Measurements from ENCODE around the gene CFAP57. TPM values are rescaled to one million over a fixed set of nuclear protein-coding genes. Genes with fewer than 3 reads are reported as not detected.

Gene CFAP57
- total RNA-seq, 1 experiment from 2014 or later: 0.14 TPM

GRCh38 chr1:43243299-43243698 lies 71.2 kb downstream of the CFAP57 start:
- Histone ChIP-seq H3K36me3 (replicated peaks; ENCODE audit: control insufficient read depth, insufficient read depth, low read length) (no peaks in the 10 kb centered on the region), H3K4me3 (ENCODE audit: insufficient read depth, low read depth, low read length) (no peak overlapping the region), H3K27me3 (ENCODE audit: control insufficient read depth, insufficient read depth, low read length) (no peaks in the 10 kb centered on the region)
- no peak for DNase-seq

DNA sequence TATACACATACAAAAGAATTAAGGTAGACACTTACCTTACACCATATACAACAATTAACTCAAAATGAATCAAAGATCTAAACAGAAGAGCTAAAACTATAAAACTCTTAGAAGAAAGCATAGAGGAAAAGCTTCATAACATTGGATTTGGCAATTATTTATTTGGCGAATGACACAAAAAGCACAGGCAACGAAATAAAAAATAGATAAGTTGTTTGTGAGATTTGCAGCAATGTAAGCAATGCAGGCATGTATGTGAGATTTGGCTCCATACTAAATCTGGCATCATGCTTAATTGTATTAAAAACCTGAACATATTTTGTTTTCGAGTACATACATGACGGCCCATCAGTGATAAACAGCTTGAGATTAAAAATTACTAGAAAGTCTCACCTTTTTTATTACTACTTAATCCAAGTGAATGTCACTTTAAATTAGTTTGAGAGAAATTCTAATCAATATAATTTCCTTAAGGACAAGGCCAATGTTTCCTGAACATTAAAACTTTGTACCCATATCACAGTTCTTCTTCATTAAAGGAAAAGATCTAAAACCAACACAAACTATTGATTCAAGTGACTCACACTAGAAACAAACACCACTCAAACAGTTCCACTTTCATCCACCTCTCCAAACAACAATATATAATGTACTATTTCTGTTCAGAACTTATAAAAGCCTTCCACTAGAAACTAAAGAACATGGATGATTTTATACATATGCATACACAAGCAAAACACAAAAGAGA lies 74.5 kb downstream of the CFAP57 start:
- no peak for DNase-seq
- no peaks in the 10 kb centered on the region for H3K27me3 ChIP-seq (ENCODE audit: control insufficient read depth, insufficient read depth, low read length)
- H3K4me3 ChIP-seq (ENCODE audit: insufficient read depth, low read depth, low read length): no peak overlapping the region

GRCh38 chr1:43247256-43247921 lies 75.3 kb downstream of the CFAP57 start:
- Histone ChIP-seq H3K4me3 (ENCODE audit: insufficient read depth, low read depth, low read length) (no peak overlapping the region), H3K36me3 (replicated peaks; ENCODE audit: control insufficient read depth, insufficient read depth, low read length) (no peaks in the 10 kb centered on the region), H3K27me3 (ENCODE audit: control insufficient read depth, insufficient read depth, low read length) (no peaks in the 10 kb centered on the region)
- no peak for DNase-seq

More for the DNA sequence above, 74.5 kb downstream of the CFAP57 start:
- no peaks in the 10 kb centered on the region for H3K36me3 ChIP-seq (replicated peaks; ENCODE audit: control insufficient read depth, insufficient read depth, low read length)

GRCh38 chr1:43250351-43250761 lies 78.2 kb downstream of the CFAP57 start:
- DNase-seq: no peak
- H3K27me3 ChIP-seq (ENCODE audit: control insufficient read depth, insufficient read depth, low read length): no peaks in the 10 kb centered on the region
- H3K4me3 ChIP-seq (ENCODE audit: insufficient read depth, low read depth, low read length): no peak overlapping the region
- H3K36me3 ChIP-seq (replicated peaks; ENCODE audit: control insufficient read depth, insufficient read depth, low read length): no peaks in the 10 kb centered on the region

- no peak for DNase-seq
- no peaks in the 10 kb centered on the region for H3K36me3 ChIP-seq (replicated peaks; ENCODE audit: control insufficient read depth, insufficient read depth, low read length)
- no peaks in the 10 kb centered on the region for H3K27me3 ChIP-seq (ENCODE audit: control insufficient read depth, insufficient read depth, low read length)
- no peak overlapping the region for H3K4me3 ChIP-seq (ENCODE audit: insufficient read depth, low read depth, low read length)
Measured at GRCh38 chr1:43251024-43251423, 78.9 kb downstream of the CFAP57 start.

DNA sequence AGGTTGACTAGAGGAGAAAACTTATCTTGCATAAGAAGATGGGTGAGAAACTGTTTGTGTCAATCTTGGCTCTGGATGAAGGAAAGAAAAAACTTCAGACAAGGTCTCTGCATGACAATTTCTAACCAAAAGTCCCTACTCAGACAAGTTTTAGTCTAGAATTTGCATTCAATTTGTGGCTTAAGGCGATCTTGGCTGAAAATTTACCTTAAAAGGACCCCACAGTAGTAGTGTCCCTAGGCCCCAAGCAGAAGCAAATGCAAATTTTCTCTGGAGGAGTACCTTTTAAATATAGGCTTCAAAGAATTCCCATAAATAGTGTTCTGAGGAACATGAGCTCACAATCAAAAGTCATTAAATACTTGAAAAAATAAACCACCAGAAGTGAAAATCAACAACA lies 80.1 kb downstream of the CFAP57 start:
- DNase-seq: no peak
- H3K36me3 ChIP-seq (replicated peaks; ENCODE audit: control insufficient read depth, insufficient read depth, low read length): no peaks in the 10 kb centered on the region
- no peaks in the 10 kb centered on the region for H3K27me3 ChIP-seq (ENCODE audit: control insufficient read depth, insufficient read depth, low read length)
- no peak overlapping the region for H3K4me3 ChIP-seq (ENCODE audit: insufficient read depth, low read depth, low read length)

DNA sequence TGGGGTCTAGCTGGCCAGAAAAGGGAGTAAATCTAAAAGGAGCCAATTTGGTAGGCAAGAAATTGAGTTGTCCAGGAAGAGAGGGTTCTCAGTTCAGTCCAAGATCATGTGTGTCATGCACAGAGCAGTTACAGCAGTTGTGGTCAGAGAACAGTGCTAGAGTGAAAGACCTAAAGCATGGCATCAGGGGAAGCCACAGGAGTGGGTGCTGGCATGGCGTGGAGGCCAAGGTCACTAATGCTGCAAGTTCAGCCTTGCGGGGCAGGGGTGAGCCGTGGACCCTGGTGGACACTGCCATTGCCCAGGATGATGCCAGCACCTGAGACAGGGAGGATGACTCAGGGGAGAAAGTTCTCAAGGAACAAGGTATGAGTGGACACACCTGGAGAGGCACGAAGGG lies 81.0 kb downstream of the CFAP57 start:
- H3K4me3 ChIP-seq (ENCODE audit: insufficient read depth, low read depth, low read length): no peak overlapping the region
- no peak for DNase-seq

GRCh38 chr1:43253876-43254275 lies 81.7 kb downstream of the CFAP57 start:
- DNase-seq: no peak
- H3K4me3 ChIP-seq (ENCODE audit: insufficient read depth, low read depth, low read length): no peak overlapping the region
- no peaks in the 10 kb centered on the region for H3K27me3 ChIP-seq (ENCODE audit: control insufficient read depth, insufficient read depth, low read length)

More for the DNA sequence above, 81.0 kb downstream of the CFAP57 start:
- no peaks in the 10 kb centered on the region for H3K27me3 ChIP-seq (ENCODE audit: control insufficient read depth, insufficient read depth, low read length)
- no peaks in the 10 kb centered on the region for H3K36me3 ChIP-seq (replicated peaks; ENCODE audit: control insufficient read depth, insufficient read depth, low read length)

GRCh38 chr1:43255438-43256210 lies 83.5 kb downstream of the CFAP57 start:
- no peak for DNase-seq
- Histone ChIP-seq H3K36me3 (replicated peaks; ENCODE audit: control insufficient read depth, insufficient read depth, low read length) (no peaks in the 10 kb centered on the region), H3K4me3 (ENCODE audit: insufficient read depth, low read depth, low read length) (no peak overlapping the region), H3K27me3 (ENCODE audit: control insufficient read depth, insufficient read depth, low read length) (no peaks in the 10 kb centered on the region)

More at GRCh38 chr1:43253876-43254275, 81.7 kb downstream of the CFAP57 start:
- no peaks in the 10 kb centered on the region for H3K36me3 ChIP-seq (replicated peaks; ENCODE audit: control insufficient read depth, insufficient read depth, low read length)

DNA sequence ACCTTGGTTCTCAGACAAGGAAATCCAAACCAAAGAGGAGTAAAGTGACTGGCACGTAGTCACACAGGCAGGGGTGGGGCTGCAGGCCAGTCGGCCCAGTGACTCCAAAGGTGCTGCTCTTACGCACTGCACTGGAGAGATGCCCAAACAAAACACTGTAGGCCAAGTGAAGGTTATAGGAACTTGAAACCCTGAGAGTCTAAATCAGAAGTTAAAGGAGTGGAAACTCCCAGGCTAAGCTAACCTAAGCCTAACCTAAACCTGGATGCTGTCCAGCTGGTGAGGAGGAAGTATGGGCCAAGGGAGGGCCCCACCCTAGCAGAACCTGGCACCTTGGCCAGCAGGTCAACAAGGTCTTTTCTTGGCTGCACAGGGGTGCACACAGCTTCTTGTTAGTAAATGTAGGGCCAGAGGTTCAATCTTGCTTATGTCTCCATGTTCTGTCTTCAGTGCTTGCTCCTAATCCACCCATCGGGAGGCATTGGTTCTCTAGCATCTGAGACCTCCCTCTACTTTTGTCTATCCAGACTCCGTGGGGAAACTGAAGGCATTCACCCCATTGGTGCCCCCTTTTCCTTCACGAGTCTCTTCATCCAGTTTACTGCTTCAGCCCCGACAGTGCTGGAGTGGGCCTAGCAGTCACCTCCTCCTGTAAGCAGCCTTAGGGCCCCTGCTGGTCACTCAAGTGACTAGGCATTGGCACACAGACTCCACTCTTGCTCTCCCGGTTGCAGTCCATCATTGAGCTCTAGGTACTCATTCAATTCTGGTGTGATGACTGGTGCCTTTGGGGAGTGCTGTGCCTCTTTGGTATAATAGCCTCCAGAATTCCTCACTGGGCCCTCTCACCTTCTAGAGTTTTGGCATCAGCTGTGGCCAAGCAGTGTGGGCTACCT lies 84.8 kb downstream of the CFAP57 start:
- no peak for DNase-seq
- Histone ChIP-seq H3K36me3 (replicated peaks; ENCODE audit: control insufficient read depth, insufficient read depth, low read length) (no peaks in the 10 kb centered on the region), H3K27me3 (ENCODE audit: control insufficient read depth, insufficient read depth, low read length) (no peaks in the 10 kb centered on the region), H3K4me3 (ENCODE audit: insufficient read depth, low read depth, low read length) (no peak overlapping the region)

DNA sequence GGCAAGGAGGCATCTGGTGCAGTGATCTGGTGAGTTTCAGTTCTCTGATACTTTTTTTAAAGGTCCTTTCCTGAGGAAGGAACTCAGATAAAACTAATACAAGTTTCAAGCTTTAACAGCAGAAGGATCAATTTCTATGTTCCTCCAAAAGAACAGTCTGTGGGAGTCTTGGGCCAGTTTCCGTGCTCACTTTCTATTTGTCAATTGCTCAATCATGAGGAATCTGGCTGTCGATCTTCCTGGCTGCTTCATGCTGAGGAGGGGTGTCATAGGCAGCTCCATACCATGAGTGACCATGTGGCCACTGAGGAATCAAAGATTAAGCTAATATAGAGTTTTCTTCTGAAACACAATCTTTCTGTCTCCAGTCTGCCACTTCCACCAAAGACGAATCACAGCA lies 86.2 kb downstream of the CFAP57 start:
- DNase-seq: no peak
- Histone ChIP-seq H3K4me3 (ENCODE audit: insufficient read depth, low read depth, low read length) (no peak overlapping the region), H3K36me3 (replicated peaks; ENCODE audit: control insufficient read depth, insufficient read depth, low read length) (no peaks in the 10 kb centered on the region), H3K27me3 (ENCODE audit: control insufficient read depth, insufficient read depth, low read length) (no peaks in the 10 kb centered on the region)

GRCh38 chr1:43265431-43265830 lies 93.3 kb downstream of the CFAP57 start:
- Histone ChIP-seq H3K4me3 (ENCODE audit: insufficient read depth, low read depth, low read length) (no peak overlapping the region), H3K27me3 (ENCODE audit: control insufficient read depth, insufficient read depth, low read length) (no peaks in the 10 kb centered on the region; the same call in 1 of the 2 replicates), H3K36me3 (replicated peaks; ENCODE audit: control insufficient read depth, insufficient read depth, low read length) (no peaks in the 10 kb centered on the region)
- DNase-seq: no peak

DNA sequence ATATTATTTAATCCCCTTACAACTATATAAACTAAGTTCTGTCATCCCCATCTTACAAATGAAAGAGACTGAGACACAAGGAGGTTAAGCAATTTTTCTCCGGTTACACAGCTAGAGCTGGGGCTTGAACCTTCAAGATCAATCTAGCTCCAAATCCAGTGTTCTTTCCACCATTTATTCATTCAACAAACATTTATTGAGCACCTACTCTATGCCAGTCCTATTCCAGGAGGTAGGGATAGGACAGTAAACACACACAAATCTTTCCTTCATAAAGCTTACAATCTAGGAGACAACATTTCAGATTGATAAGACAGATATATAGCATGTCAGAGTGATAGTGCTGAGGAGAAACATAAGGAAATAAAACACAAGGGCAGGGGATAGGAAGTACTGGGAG lies 94.8 kb downstream of the CFAP57 start:
- Histone ChIP-seq H3K27me3 (ENCODE audit: control insufficient read depth, insufficient read depth, low read length) (no peaks in the 10 kb centered on the region; the same call in 1 of the 2 replicates), H3K4me3 (ENCODE audit: insufficient read depth, low read depth, low read length) (no peak overlapping the region), H3K36me3 (replicated peaks; ENCODE audit: control insufficient read depth, insufficient read depth, low read length) (peaks cover 2% of the 10 kb centered on the region; the same call in 1 of the 2 replicates)
- DNase-seq: no peak

GRCh38 chr1:43267291-43267805 lies 95.2 kb downstream of the CFAP57 start:
- no peaks in the 10 kb centered on the region; the same call in 1 of the 2 replicates for H3K27me3 ChIP-seq (ENCODE audit: control insufficient read depth, insufficient read depth, low read length)
- H3K36me3 ChIP-seq (replicated peaks; ENCODE audit: control insufficient read depth, insufficient read depth, low read length): peaks cover 3% of the 10 kb centered on the region; the same call in 1 of the 2 replicates
- no peak overlapping the region for H3K4me3 ChIP-seq (ENCODE audit: insufficient read depth, low read depth, low read length)
- no peak for DNase-seq
